Large intestine (tissue), 3 donors: ENCODE measurements around the gene MAP3K14. TPM values are rescaled to one million over a fixed set of nuclear protein-coding genes. Genes with fewer than 3 reads are reported as not detected.
A peak's percentile ranks its signal among the peaks of the same experiment; 100 is the strongest.

ENCODE experiments used
- DNase-seq, 2 donors: peaks; one replicate each; pipeline versions ENCODE4 v3.0.0 to v3.0.0-alpha.2; 2013
- H3K27ac ChIP-seq: one replicate; pipeline ENCODE4 v1.5.1; 2013; ENCODE audit warnings: low read length
- H3K27me3 ChIP-seq: 2 replicates; pipeline ENCODE4 v1.6.1; 2013; ENCODE audit warnings: low read length; ENCODE audit not compliant: control insufficient read depth, insufficient read depth
- H3K36me3 ChIP-seq: 2 replicates; pipeline ENCODE4 v1.6.1; 2013; ENCODE audit warnings: low read length; ENCODE audit not compliant: control insufficient read depth, insufficient read depth
- H3K4me1 ChIP-seq: one replicate; pipeline ENCODE4 v1.6.1; 2013; ENCODE audit warnings: low read length; ENCODE audit not compliant: control insufficient read depth, insufficient read depth
- H3K4me3 ChIP-seq: one replicate; pipeline ENCODE4 v1.5.1; 2013; ENCODE audit warnings: low read length
- H3K9me3 ChIP-seq: one replicate; pipeline ENCODE4 v1.6.1; 2013; ENCODE audit warnings: mild to moderate bottlenecking, low read depth, low read length, moderate library complexity; ENCODE audit not compliant: control insufficient read depth
- whole genome bisulfite sequencing: methylation state at CpG from one replicate; pipeline ENCODE4 v1.1.5; 2013; ENCODE audit warnings: low lambda C conversion rate; ENCODE audit not compliant: insufficient coverage; 5-methylcytosine and 5-hydroxymethylcytosine counted together
- polyA plus RNA-seq: library from polyadenylated mRNA; unstranded; fragments of 120-200 nt; gene quantifications from one replicate; pipeline ENCODE4 v1.2.1, GENCODE V29; 2013

Gene MAP3K14
- polyA plus RNA-seq, 1 donor: 8.7 TPM

GRCh38 chr17:45222014-45222288 is 94.9 kb downstream of the MAP3K14 start:
- Histone ChIP-seq H3K4me3 (no peak overlapping the region), H3K4me1 (peaks cover 3% of the 10 kb centered on the region), H3K9me3 (peaks cover 6% of the 10 kb centered on the region), H3K36me3 (no peaks in the 10 kb centered on the region), H3K27ac (no peak overlapping the region), H3K27me3 (peaks cover 54% of the 10 kb centered on the region)
- DNase-seq: no peak
- no CpG with 5 or more reads among the region's 38 CpGs for WGBS

GRCh38 chr17:45221081-45222013 is 95.5 kb downstream of the MAP3K14 start, which contains the start of gene FMNL1:
Gene FMNL1, plus strand, starts transcription at chr17:45221885. Its CDS starts 240 bp downstream, at chr17:45222125.
- Histone ChIP-seq H3K4me1 (peaks cover 3% of the 10 kb centered on the region), H3K27me3 (peaks cover 54% of the 10 kb centered on the region), H3K4me3 (peak within 1 kb of the TSS; percentile 16), H3K27ac (no peak within 1 kb of the TSS), H3K36me3 (no peaks in the 10 kb centered on the region), H3K9me3 (peaks cover 6% of the 10 kb centered on the region)
- WGBS: no CpG with 5 or more reads among the region's 98 CpGs
- no peak for DNase-seq

GRCh38 chr17:45220079-45220478 is 96.7 kb downstream of the MAP3K14 start:
- Histone ChIP-seq H3K27me3 (peaks cover 48% of the 10 kb centered on the region), H3K36me3 (no peaks in the 10 kb centered on the region), H3K4me1 (peaks cover 3% of the 10 kb centered on the region), H3K4me3 (no peak overlapping the region), H3K9me3 (peaks cover 6% of the 10 kb centered on the region), H3K27ac (no peak overlapping the region)
- 71% methylated on average over 1 of the region's 3 CpGs for WGBS
- no peak for DNase-seq

GRCh38 chr17:45218895-45219661 is 97.7 kb downstream of the MAP3K14 start:
- Histone ChIP-seq H3K27me3 (peaks cover 38% of the 10 kb centered on the region), H3K27ac (no peak overlapping the region), H3K4me1 (peaks cover 3% of the 10 kb centered on the region), H3K9me3 (peaks cover 6% of the 10 kb centered on the region), H3K4me3 (no peak overlapping the region), H3K36me3 (no peaks in the 10 kb centered on the region)
- no CpG with 5 or more reads among the region's 12 CpGs for WGBS
- peak in 1 of 2 donors; percentile 53 for DNase-seq

Other genes starting within 250 kb of the MAP3K14 start
- gene PLCD3, start 184.5 kb downstream of the MAP3K14 start, polyA plus RNA-seq: 13.7 TPM
- 16.6 TPM for gene ACBD4, start 181.3 kb downstream of the MAP3K14 start, polyA plus RNA-seq
- gene HEXIM1, start 168.5 kb downstream of the MAP3K14 start, polyA plus RNA-seq: 36.1 TPM
- 11.1 TPM for gene HEXIM2, start 155.1 kb downstream of the MAP3K14 start, polyA plus RNA-seq
- gene FMNL1, start 95.1 kb downstream of the MAP3K14 start, polyA plus RNA-seq: 8.5 TPM
- gene SPATA32, start 54.9 kb downstream of the MAP3K14 start, polyA plus RNA-seq: 0.24 TPM
- gene ARHGAP27, start 115.8 kb upstream of the MAP3K14 start, polyA plus RNA-seq: 90.4 TPM
- gene PLEKHM1, start 173.7 kb upstream of the MAP3K14 start, polyA plus RNA-seq: 16.3 TPM